Panc1 (cell line): Measurements from ENCODE around the gene FZD1. TPM values are rescaled to one million over a fixed set of nuclear protein-coding genes. Genes with fewer than 3 reads are reported as not detected.

Source experiments
- ATAC-seq: fragments of 200-7000 bp; cut with Tn5 transposase; 2 replicates; pipeline ENCODE4 v1.9.1; 2020; ENCODE audit warnings: mild to moderate bottlenecking, moderate library complexity
- BruUV-seq: library from RNA; stranded (reverse); fragments of 400-500 nt; replicated peaks from 2 replicates; lab custom pipeline; 2021; lab: Mats Ljungman, UMichigan
- CTCF ChIA-PET: fragments of 300-600 bp; sonication (Branson Sonifier 250); formaldehyde crosslinking; loops from one replicate; lab custom pipeline; 2022; ENCODE audit warnings: antibody characterized with exemption; lab: Charles Lee
- POLR2A ChIA-PET: fragments of 300-600 bp; sonication (Branson Sonifier 250); formaldehyde crosslinking; loops from one replicate; lab custom pipeline; 2022; ENCODE audit warnings: antibody characterized with exemption; lab: Charles Lee
- DNase-seq: peaks from one replicate; pipeline ENCODE4 v3.0.0-alpha.2; 2010; ENCODE audit warnings: low read depth, low spot score
- H3K27ac ChIP-seq: 2 replicates; pipeline ENCODE4 v1.5.1; 2011; ENCODE audit warnings: mild to moderate bottlenecking, low read length, inconsistent platforms
- H3K27me3 ChIP-seq: fragments of 200-500 bp; sonication (Bioruptor generic); 2 replicates; pipeline ENCODE4 v1.6.0; 2014; ENCODE audit warnings: low read length, inconsistent platforms; ENCODE audit not compliant: control insufficient read depth, insufficient read depth
- H3K36me3 ChIP-seq: fragments of 200-500 bp; sonication (Bioruptor generic); 2 replicates; pipeline ENCODE4 v1.5.1; 2014; ENCODE audit warnings: inconsistent platforms, mild to moderate bottlenecking, low read length, moderate library complexity; ENCODE audit not compliant: control insufficient read depth, insufficient read depth
- H3K4me1 ChIP-seq: 2 replicates; pipeline ENCODE4 v1.5.1; 2011; ENCODE audit warnings: inconsistent platforms, mild to moderate bottlenecking, low read length, moderate library complexity; ENCODE audit not compliant: control insufficient read depth, insufficient read depth
- H3K4me3 ChIP-seq, 2 experiments: 2 replicates each; pipeline ENCODE4 v1.5.1; 2011 to 2012; ENCODE audit warnings: low read depth in 2 of 2, low read length in 2 of 2, mild to moderate bottlenecking in 2 of 2, inconsistent platforms in 1 of 2, moderate library complexity in 1 of 2
- H3K9me3 ChIP-seq: fragments of 200-500 bp; sonication (Bioruptor generic); 2 replicates; pipeline ENCODE4 v1.5.1; 2014; ENCODE audit warnings: low read depth, mild to moderate bottlenecking, inconsistent platforms, low read length, moderate library complexity; ENCODE audit not compliant: control insufficient read depth, insufficient read depth
- POLR2AphosphoS5 ChIP-seq: IDR thresholded peaks from 2 replicates; pipeline ENCODE4 v1.6.1; 2012; ENCODE audit warnings: mild to moderate bottlenecking, low read depth, low read length, moderate library complexity
- SIN3A ChIP-seq: IDR thresholded peaks from 2 replicates; pipeline ENCODE4 v1.6.1; 2012; ENCODE audit warnings: low read depth, mild to moderate bottlenecking, low read length, moderate library complexity, borderline replicate concordance; ENCODE audit not compliant: insufficient read depth
- TCF7L2 ChIP-seq: IDR thresholded peaks from 2 replicates; pipeline ENCODE4 v1.6.1; 2011; ENCODE audit warnings: mild to moderate bottlenecking, low read depth, low read length, inconsistent platforms
- in situ Hi-C: cut with HindIII; loops from 2 replicates; pipeline ENCODE4 v1.10.0; 2016; ENCODE audit warnings: low sequenced_read_pairs, low pct_unique_long_range_greater_than_20kb
- intact Hi-C: fragments of 100-400 bp; cut with micrococcal nuclease; formaldehyde crosslinking; loops from one replicate; pipeline ENCODE4 v1.10.0; 2022; ENCODE audit not compliant: unreplicated experiment
- total RNA-seq: library from RNA; stranded (reverse); gene quantifications from one replicate; pipeline ENCODE4 v1.2.1, GENCODE V29; 2021; ENCODE audit not compliant: unreplicated experiment
- TF ChIP-seq, protein P1 (sequence below): fragments of 450-650 bp; IDR thresholded peaks from 2 replicates; pipeline ENCODE4 v1.5.1; 2017; ENCODE audit warnings: mild to moderate bottlenecking
- TF ChIP-seq, protein P2 (sequence below), 2 experiments: IDR thresholded peaks; 2 replicates each; pipeline ENCODE4 v1.6.1; 2011 to 2012; ENCODE audit warnings: low read depth in 2 of 2, control low read depth in 1 of 2, low read length in 1 of 2, mild to moderate bottlenecking in 1 of 2, moderate library complexity in 1 of 2; ENCODE audit not compliant: insufficient read depth in 1 of 2

The FZD1 gene
- total RNA-seq, 1 experiment from 2014 or later, result 1.8 TPM

DNA sequence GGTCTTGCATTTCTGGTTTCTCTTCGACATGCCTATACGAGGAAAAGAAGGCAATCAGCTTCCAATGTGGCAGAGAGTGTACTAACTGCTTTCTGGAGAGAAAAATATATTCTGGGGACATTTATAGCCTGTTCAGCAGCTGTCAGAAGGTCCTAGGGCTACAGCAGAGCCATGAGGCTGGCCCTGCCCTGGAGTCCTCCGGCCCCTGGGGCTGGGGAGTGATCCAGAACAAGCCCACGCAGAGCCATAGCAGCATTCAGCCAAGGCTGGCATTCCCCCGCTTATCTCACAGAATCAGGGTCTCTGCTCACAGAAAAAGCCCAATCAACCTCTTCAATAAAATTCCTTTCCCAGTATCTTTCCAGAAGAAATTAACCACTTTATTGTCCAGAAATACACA lies 48.9 kb downstream of the FZD1 start:
- no peaks in the 10 kb centered on the region for H3K27me3 ChIP-seq
- in situ Hi-C loops (no loop called here), intact Hi-C loops (no loop called here)
- ChIA-PET CTCF (no interaction called here), POLR2A (no interaction called here)
- DNase-seq (no peak), ATAC-seq (no peak)
- H3K4me3 ChIP-seq, result no peak overlapping the region
- BruUV-seq, result no TSS peak
- TF ChIP-seq TCF7L2, result no peak
- TF ChIP-seq, protein P1, sequence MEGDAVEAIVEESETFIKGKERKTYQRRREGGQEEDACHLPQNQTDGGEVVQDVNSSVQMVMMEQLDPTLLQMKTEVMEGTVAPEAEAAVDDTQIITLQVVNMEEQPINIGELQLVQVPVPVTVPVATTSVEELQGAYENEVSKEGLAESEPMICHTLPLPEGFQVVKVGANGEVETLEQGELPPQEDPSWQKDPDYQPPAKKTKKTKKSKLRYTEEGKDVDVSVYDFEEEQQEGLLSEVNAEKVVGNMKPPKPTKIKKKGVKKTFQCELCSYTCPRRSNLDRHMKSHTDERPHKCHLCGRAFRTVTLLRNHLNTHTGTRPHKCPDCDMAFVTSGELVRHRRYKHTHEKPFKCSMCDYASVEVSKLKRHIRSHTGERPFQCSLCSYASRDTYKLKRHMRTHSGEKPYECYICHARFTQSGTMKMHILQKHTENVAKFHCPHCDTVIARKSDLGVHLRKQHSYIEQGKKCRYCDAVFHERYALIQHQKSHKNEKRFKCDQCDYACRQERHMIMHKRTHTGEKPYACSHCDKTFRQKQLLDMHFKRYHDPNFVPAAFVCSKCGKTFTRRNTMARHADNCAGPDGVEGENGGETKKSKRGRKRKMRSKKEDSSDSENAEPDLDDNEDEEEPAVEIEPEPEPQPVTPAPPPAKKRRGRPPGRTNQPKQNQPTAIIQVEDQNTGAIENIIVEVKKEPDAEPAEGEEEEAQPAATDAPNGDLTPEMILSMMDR, result no peak
- no peaks in the 10 kb centered on the region for H3K9me3 ChIP-seq
- no peaks in the 10 kb centered on the region for H3K36me3 ChIP-seq
- no peaks in the 10 kb centered on the region for H3K4me1 ChIP-seq
- H3K27ac ChIP-seq, result no peak overlapping the region

DNA sequence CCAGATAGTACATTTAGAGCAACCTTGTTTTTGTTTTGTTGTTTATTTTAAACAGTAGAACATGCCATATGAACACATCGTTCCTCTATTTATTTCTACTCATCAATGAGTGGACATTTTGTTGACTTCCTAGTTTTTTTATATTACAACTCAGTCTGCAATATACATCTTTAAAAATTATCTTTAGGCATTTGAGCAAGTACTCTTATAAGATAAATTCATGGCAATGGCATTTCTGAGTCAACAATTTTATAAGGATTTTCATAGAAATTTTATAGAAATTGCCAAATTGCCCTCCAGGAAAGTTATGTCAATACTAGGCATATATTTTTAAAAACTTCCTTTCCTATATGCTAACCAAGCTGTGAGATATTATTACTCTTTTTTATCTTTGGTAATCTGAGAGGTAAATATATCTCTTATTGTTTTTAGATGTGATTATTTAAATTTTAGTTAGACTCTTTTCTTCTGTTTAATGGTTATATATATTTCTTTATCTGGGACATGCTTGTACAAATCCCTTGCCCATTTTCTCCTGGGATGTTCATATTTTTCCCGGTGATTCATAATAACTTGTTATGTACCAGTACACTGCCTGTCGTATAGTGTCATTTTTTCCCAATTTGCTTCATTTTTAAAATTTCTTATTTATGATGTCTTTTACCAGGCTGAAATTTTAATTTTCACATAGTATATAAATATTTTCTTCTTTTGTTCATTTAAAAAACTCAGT lies 50.5 kb downstream of the FZD1 start:
- no peak for TF ChIP-seq POLR2AphosphoS5
- TF ChIP-seq, protein P2, sequence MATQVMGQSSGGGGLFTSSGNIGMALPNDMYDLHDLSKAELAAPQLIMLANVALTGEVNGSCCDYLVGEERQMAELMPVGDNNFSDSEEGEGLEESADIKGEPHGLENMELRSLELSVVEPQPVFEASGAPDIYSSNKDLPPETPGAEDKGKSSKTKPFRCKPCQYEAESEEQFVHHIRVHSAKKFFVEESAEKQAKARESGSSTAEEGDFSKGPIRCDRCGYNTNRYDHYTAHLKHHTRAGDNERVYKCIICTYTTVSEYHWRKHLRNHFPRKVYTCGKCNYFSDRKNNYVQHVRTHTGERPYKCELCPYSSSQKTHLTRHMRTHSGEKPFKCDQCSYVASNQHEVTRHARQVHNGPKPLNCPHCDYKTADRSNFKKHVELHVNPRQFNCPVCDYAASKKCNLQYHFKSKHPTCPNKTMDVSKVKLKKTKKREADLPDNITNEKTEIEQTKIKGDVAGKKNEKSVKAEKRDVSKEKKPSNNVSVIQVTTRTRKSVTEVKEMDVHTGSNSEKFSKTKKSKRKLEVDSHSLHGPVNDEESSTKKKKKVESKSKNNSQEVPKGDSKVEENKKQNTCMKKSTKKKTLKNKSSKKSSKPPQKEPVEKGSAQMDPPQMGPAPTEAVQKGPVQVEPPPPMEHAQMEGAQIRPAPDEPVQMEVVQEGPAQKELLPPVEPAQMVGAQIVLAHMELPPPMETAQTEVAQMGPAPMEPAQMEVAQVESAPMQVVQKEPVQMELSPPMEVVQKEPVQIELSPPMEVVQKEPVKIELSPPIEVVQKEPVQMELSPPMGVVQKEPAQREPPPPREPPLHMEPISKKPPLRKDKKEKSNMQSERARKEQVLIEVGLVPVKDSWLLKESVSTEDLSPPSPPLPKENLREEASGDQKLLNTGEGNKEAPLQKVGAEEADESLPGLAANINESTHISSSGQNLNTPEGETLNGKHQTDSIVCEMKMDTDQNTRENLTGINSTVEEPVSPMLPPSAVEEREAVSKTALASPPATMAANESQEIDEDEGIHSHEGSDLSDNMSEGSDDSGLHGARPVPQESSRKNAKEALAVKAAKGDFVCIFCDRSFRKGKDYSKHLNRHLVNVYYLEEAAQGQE (IDR thresholded peaks at IDR 0.05; ENCODE audit: insufficient read depth in 1 of 2, low read depth in 2 of 2, low read length in 1 of 2), result no peak
- TF ChIP-seq, protein P1, result no peak
- TF ChIP-seq SIN3A, result no peak
- no peak for TF ChIP-seq TCF7L2
- intact Hi-C loops, result no loop called here
- DNase-seq (no peak), ATAC-seq (no peak)
- H3K36me3 ChIP-seq, result no peaks in the 10 kb centered on the region
- H3K27me3 ChIP-seq, result no peaks in the 10 kb centered on the region
- H3K9me3 ChIP-seq, result no peaks in the 10 kb centered on the region
- H3K4me3 ChIP-seq, result no peak overlapping the region
- in situ Hi-C loops, result no loop called here
- ChIA-PET CTCF (no interaction called here), POLR2A (no interaction called here)
- H3K27ac ChIP-seq, result no peak overlapping the region
- H3K4me1 ChIP-seq, result no peaks in the 10 kb centered on the region
- BruUV-seq, result no TSS peak
